ENCODE results near the gene SUPV3L1.
"Not testable (repeated sequence)": the region's sequence is repeated elsewhere in the genome, so short reads cannot be mapped to it uniquely, and the experiment has no call there.

SUPV3L1 gene

DNA sequence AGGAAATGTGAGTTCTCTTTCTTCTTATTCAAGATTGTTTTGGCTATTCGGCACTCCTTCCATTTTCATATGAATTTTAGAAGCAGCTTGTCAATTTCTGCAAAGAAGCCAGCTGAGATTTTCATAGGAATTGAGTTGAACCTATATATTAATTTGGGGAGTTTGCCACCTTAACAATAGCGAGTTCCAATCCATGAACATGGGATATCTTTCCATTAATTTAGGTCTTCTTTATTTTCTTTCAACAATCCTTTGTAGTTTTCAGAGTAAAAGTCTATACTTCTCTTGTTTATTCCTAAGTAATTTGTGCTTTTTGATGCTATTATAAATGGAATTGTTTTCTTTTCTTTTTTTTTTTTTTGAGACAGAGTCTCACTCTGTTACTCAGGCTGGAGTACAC is 71.4 kb downstream of the SUPV3L1 start:
- in situ Hi-C loops (cut with MboI; ENCODE audit: low sequenced_read_pairs), result not testable (repeated sequence)

- in situ Hi-C loops (cut with MboI; ENCODE audit: low sequenced_read_pairs), result no loop called here
Observed at GRCh38 chr10:69253171-69253570, 73.1 kb downstream of the SUPV3L1 start.

DNA sequence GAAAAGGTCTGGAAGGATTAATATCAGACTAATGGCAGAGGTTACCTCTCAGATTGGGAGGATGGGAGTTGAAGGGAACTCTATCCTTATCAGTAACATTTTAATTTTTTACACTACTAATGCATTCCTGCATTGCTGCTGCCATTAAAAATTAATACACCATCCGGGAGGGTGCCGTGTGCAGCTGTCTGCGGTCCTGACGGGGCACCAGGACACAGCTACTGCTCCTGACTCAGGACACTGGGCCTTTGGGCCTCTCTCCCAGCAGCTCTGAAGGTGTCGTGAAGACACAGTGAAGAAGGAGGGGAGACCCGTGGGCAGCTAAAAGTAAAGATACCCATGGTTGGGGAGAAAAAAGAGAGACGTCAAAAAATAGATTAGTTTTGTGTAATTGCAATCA is 74.8 kb downstream of the SUPV3L1 start:
- in situ Hi-C loops (cut with MboI; ENCODE audit: low sequenced_read_pairs), result no loop called here
